ENCODE results near the gene CATSPERZ.

CATSPERZ gene

DNA sequence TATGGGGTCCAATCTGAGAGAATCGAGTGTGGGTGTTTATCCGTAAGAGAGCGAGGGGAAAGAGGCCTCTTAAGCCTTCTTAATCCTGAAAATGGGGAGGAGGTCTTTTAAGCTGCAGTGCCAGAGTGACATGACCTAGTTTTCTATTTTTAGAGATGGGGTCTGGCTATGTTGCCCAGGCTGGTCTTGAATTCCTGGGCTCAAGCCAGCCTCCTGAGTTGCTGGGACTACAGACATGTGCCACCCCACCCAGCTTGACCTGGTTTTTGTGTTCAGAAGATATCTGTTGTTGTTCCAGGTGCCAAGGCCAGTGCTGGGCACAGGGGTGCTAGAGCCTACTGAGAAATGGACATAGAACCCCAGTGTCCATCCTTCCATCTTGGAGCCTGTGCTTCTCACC lies 17.1 kb upstream of the CATSPERZ start:
- no peaks in the 10 kb centered on the region for H3K9me3 Mint-ChIP-seq
- H3K4me3 Mint-ChIP-seq = peak overlapping the region; percentile 83
- DNase-seq = no peak
- peaks cover 14% of the 10 kb centered on the region for H3K4me1 Mint-ChIP-seq
- peaks cover 3% of the 10 kb centered on the region for H3K27me3 Mint-ChIP-seq (ENCODE audit: low read depth, poor library complexity)
- peak overlapping the region; percentile 21 for H3K27ac Mint-ChIP-seq
- TF ChIP-seq CTCF (IDR thresholded peaks at IDR 0.05) = no peak
- H3K36me3 Mint-ChIP-seq (ENCODE audit: low read depth) = peaks cover 14% of the 10 kb centered on the region

DNA sequence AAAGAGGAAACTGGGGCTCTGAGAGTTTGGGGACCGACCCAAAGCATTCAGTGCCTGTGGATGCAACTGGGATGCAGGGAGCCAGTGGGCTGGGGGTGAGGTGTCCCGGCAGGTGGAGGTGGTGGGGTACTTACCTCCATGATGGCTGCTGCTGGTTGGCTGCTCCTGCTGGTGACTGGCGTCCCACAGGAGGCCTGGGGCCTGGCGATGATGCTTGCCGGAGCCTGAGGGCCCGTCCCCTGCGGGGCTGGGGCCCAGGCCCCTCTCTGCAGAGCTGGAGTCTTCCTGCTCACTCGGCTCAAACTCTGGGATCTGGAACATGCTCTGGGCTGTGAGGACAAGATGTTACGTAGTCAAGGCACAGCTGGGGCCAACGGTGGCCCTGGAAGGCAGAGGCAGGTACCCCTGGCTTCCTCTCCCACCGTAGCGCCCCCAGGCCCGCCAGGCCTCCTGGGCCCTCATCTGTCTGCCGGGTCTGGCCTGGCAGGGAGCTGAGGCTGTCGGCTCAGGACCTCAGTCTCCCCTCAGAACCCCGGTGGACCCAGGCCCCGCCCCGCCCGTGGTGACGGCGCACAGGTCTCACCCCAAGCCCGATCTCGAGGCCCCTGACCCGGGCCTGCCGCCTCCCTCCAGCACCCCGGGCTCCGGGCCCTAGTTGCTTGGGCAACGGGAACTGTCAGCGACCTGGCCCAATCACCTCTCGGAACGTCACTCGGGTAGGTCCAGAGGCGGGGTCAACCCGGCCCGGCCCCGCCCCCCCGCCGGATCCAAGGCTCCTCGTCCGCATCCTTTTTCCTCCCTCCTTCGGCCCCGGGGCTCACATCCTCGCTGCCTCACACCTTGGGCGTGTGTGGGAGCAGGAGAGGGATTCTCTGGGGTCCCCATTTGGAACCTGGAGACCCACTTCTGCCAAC lies 15.9 kb upstream of the CATSPERZ start, which contains the start of gene BAD:
Gene BAD (minus strand): TSS at position 618 of the 914 bp plus-strand sequence. CDS start 297 bp downstream, at position 321.
- peak; percentile 97 for DNase-seq
- TF ChIP-seq CTCF (IDR thresholded peaks at IDR 0.05) = no peak
- Mint-ChIP-seq H3K4me1 (peaks cover 14% of the 10 kb centered on the region), H3K27me3 (ENCODE audit: low read depth, poor library complexity) (peaks cover 9% of the 10 kb centered on the region), H3K9me3 (no peaks in the 10 kb centered on the region), H3K4me3 (peak within 1 kb of the TSS; percentile 88), H3K36me3 (ENCODE audit: low read depth) (peaks cover 14% of the 10 kb centered on the region), H3K27ac (peak within 1 kb of the TSS; percentile 79)

- H3K36me3 Mint-ChIP-seq (ENCODE audit: low read depth) = peaks cover 14% of the 10 kb centered on the region
- peak within 1 kb of the TSS; percentile 79 for H3K27ac Mint-ChIP-seq
- peak; percentile 92 for DNase-seq
- TF ChIP-seq CTCF (IDR thresholded peaks at IDR 0.05) = no peak
- H3K27me3 Mint-ChIP-seq (ENCODE audit: low read depth, poor library complexity) = peaks cover 19% of the 10 kb centered on the region
- peaks cover 14% of the 10 kb centered on the region for H3K4me1 Mint-ChIP-seq
- peak within 1 kb of the TSS; percentile 88 for H3K4me3 Mint-ChIP-seq
- no peaks in the 10 kb centered on the region for H3K9me3 Mint-ChIP-seq
Measured at GRCh38 chr11:64284962-64285884, 14.9 kb upstream of the CATSPERZ start, which contains the start of gene GPR137. TSS of gene GPR137 (plus strand) at chr11:64285848. CDS start at chr11:64286525, 677 bp downstream.

DNA sequence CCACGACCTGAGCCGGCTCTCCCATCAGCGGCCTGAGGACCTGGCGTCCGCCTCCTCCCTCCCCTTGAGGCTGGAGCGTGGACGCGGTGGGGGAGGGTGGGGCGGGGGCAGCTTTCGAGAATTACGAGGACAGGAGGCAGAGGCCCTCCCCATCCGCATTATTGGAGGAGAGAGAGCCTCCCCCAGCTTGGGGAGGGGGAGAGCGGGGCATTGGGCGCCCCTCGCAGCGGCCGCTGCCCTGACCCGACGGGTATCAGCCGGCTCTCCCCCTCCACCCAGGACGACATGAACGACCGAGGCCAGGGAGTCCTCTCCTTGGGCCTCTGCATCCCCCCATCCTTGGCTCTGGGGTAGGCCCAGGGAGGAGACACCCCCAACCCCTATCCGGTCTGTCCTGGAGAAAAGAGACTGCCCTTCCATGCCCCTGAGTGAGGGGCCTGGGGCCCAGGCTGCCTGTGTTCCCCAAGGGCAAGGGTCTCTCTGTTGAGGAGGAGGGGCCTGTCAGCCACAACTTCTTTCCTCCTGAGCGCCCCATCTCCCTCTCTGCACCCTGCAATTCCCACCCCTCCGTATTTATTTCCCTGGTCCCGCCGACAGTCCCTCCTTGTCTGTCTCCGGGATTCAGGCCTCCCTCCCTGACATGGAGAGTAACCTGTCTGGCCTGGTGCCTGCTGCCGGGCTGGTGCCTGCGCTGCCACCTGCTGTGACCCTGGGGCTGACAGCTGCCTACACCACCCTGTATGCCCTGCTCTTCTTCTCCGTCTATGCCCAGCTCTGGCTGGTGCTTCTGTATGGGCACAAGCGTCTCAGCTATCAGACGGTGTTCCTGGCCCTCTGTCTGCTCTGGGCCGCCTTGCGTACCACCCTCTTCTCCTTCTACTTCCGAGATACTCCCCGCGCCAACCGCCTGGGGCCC lies 14.0 kb upstream of the CATSPERZ start:
- peaks cover 19% of the 10 kb centered on the region for H3K4me1 Mint-ChIP-seq
- H3K36me3 Mint-ChIP-seq (ENCODE audit: low read depth) = peaks cover 11% of the 10 kb centered on the region
- no peak for DNase-seq
- no peak for TF ChIP-seq CTCF (IDR thresholded peaks at IDR 0.05)
- peak overlapping the region; percentile 82 for H3K4me3 Mint-ChIP-seq
- no peak overlapping the region for H3K27ac Mint-ChIP-seq
- H3K27me3 Mint-ChIP-seq (ENCODE audit: low read depth, poor library complexity) = peaks cover 28% of the 10 kb centered on the region
- no peaks in the 10 kb centered on the region for H3K9me3 Mint-ChIP-seq

DNA sequence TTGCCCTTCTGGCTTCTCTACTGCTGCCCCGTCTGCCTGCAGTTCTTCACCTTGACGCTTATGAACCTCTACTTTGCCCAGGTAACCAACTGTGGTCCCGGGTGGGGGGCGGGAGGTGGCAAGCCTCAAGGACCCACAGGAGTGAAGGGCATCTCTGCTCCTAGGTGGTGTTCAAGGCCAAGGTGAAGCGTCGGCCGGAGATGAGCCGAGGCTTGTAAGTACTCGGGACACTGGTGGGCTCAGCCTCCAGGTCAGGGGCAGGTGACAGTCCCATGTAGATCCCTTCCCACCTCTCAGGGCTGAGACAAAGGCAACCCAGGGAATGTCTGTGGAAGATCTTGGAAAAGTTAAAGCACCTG lies 13.4 kb upstream of the CATSPERZ start:
- H3K4me3 Mint-ChIP-seq = peak overlapping the region; percentile 82
- TF ChIP-seq CTCF (IDR thresholded peaks at IDR 0.05) = no peak
- H3K27me3 Mint-ChIP-seq (ENCODE audit: low read depth, poor library complexity) = peaks cover 30% of the 10 kb centered on the region
- DNase-seq = no peak
- H3K27ac Mint-ChIP-seq = no peak overlapping the region
- H3K4me1 Mint-ChIP-seq = peaks cover 19% of the 10 kb centered on the region
- H3K9me3 Mint-ChIP-seq = no peaks in the 10 kb centered on the region
- peaks cover 5% of the 10 kb centered on the region for H3K36me3 Mint-ChIP-seq (ENCODE audit: low read depth)

Measured in nephron progenitor cell (in vitro differentiated cells).